ENCODE data around the gene EPB41L1. TPM values are rescaled to one million over a fixed set of nuclear protein-coding genes. Genes with fewer than 3 reads are reported as not detected.

The EPB41L1 gene
- total RNA-seq, 2 experiments from 2014 or later: 1.0 to 2.2 TPM

- DNase-seq (no peak), ATAC-seq (no peak)
- Mint-ChIP-seq H3K36me3 (ENCODE audit: low read depth) (peaks cover 22% of the 10 kb centered on the region), H3K27ac (peak overlapping the region; percentile 19), H3K27me3 (no peaks in the 10 kb centered on the region), H3K4me3 (no peak overlapping the region), H3K9me3 (no peaks in the 10 kb centered on the region), H3K4me1 (ENCODE audit: low read depth) (peaks cover 20% of the 10 kb centered on the region)
- TF ChIP-seq, protein P1, sequence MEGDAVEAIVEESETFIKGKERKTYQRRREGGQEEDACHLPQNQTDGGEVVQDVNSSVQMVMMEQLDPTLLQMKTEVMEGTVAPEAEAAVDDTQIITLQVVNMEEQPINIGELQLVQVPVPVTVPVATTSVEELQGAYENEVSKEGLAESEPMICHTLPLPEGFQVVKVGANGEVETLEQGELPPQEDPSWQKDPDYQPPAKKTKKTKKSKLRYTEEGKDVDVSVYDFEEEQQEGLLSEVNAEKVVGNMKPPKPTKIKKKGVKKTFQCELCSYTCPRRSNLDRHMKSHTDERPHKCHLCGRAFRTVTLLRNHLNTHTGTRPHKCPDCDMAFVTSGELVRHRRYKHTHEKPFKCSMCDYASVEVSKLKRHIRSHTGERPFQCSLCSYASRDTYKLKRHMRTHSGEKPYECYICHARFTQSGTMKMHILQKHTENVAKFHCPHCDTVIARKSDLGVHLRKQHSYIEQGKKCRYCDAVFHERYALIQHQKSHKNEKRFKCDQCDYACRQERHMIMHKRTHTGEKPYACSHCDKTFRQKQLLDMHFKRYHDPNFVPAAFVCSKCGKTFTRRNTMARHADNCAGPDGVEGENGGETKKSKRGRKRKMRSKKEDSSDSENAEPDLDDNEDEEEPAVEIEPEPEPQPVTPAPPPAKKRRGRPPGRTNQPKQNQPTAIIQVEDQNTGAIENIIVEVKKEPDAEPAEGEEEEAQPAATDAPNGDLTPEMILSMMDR (IDR thresholded peaks at IDR 0.05): no peak
- intact Hi-C loops (cut with micrococcal nuclease): no loop called here
- ChIA-PET CTCF (no interaction called here), POLR2A (interaction anchor here (1.3 kb wide), 1 partner anchor 16 kb away, joined by 4 read pairs; no protein-coding TSS in a partner anchor)
These were observed 98.0 kb downstream of the EPB41L1 start for GRCh38 chr20:36252511-36252910.

- ChIA-PET POLR2A (interaction anchor here (1.3 kb wide), 1 partner anchor 15 kb away, joined by 4 read pairs; no protein-coding TSS in a partner anchor), CTCF (no interaction called here)
- Mint-ChIP-seq H3K9me3 (no peaks in the 10 kb centered on the region), H3K27ac (no peak overlapping the region), H3K36me3 (ENCODE audit: low read depth) (peaks cover 18% of the 10 kb centered on the region), H3K27me3 (no peaks in the 10 kb centered on the region), H3K4me1 (ENCODE audit: low read depth) (peaks cover 17% of the 10 kb centered on the region), H3K4me3 (no peak overlapping the region)
- no peak for ATAC-seq
- TF ChIP-seq, protein P1 (IDR thresholded peaks at IDR 0.05): no peak
- intact Hi-C loops (cut with micrococcal nuclease): no loop called here
- DNase-seq: no peak
These were observed 98.5 kb downstream of the EPB41L1 start for GRCh38 chr20:36253036-36253435.

- intact Hi-C loops (cut with micrococcal nuclease): no loop called here
- POLR2A ChIA-PET: no interaction called here
- Mint-ChIP-seq H3K4me1 (ENCODE audit: low read depth) (peaks cover 13% of the 10 kb centered on the region), H3K4me3 (no peak overlapping the region), H3K27ac (no peak overlapping the region), H3K9me3 (no peaks in the 10 kb centered on the region), H3K36me3 (ENCODE audit: low read depth) (peaks cover 13% of the 10 kb centered on the region), H3K27me3 (no peaks in the 10 kb centered on the region)
- CTCF ChIA-PET: interaction anchor here (0.8 to 1.0 kb wide), 2 partner anchors 146 to 185 kb away, joined by 3 to 4 read pairs; no protein-coding TSS in a partner anchor
- no peak for DNase-seq
- no peak for ATAC-seq
- TF ChIP-seq, protein P1 (IDR thresholded peaks at IDR 0.05): no peak
These were observed 99.5 kb downstream of the EPB41L1 start for GRCh38 chr20:36254076-36254475.

DNA sequence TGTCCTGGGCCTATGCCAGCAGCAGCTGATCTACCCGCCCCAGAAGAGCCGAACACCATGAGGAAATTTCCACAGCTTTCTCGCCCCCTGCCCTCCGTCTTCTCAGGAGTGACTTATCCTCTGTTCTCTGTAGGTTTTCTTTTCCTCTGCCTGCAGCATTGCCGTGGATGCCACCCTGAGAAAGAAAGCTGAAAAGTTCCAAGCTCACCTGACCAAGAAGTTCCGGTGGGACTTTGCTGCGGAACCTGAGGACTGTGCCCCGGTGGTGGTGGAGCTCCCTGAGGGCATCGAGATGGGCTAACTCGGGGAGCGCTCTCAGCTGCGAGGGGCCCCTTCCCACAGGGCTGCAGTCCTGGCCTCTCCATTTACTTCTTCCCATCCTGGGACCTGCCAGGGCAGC is 100.9 kb downstream of the EPB41L1 start:
- CTCF ChIA-PET: no interaction called here
- H3K27me3 Mint-ChIP-seq: no peaks in the 10 kb centered on the region
- H3K27ac Mint-ChIP-seq: no peak overlapping the region
- POLR2A ChIA-PET: interaction anchor here (1.5 kb wide), 1 partner anchor 8 kb away, joined by 4 read pairs; no protein-coding TSS in a partner anchor
- intact Hi-C loops (cut with micrococcal nuclease): no loop called here
- ATAC-seq: no peak
- peaks cover 7% of the 10 kb centered on the region for H3K36me3 Mint-ChIP-seq (ENCODE audit: low read depth)
- TF ChIP-seq, protein P1 (IDR thresholded peaks at IDR 0.05): no peak
- no peak for DNase-seq
- peaks cover 7% of the 10 kb centered on the region for H3K4me1 Mint-ChIP-seq (ENCODE audit: low read depth)
- no peak overlapping the region for H3K4me3 Mint-ChIP-seq
- no peaks in the 10 kb centered on the region for H3K9me3 Mint-ChIP-seq

- no peaks in the 10 kb centered on the region for H3K4me1 Mint-ChIP-seq (ENCODE audit: low read depth)
- H3K27ac Mint-ChIP-seq: no peak overlapping the region
- H3K36me3 Mint-ChIP-seq (ENCODE audit: low read depth): peaks cover 5% of the 10 kb centered on the region
- TF ChIP-seq, protein P1 (IDR thresholded peaks at IDR 0.05): no peak
- intact Hi-C loops (cut with micrococcal nuclease): no loop called here
- ChIA-PET CTCF (no interaction called here), POLR2A (no interaction called here)
- no peak for DNase-seq
- H3K9me3 Mint-ChIP-seq: no peaks in the 10 kb centered on the region
- H3K27me3 Mint-ChIP-seq: no peaks in the 10 kb centered on the region
- ATAC-seq: no peak
- no peak overlapping the region for H3K4me3 Mint-ChIP-seq
These were observed 104.9 kb downstream of the EPB41L1 start for GRCh38 chr20:36259177-36260061.
